AG09309 (cell line): Measurements from ENCODE around the gene SEMG2.

Experiments used
- DNase-seq: peaks from one replicate; pipeline ENCODE4 v3.0.0-alpha.2; 2010; ENCODE audit warnings: low read depth
- H3K4me3 ChIP-seq: 2 replicates; pipeline ENCODE4 v1.5.1; 2011; ENCODE audit warnings: mild to moderate bottlenecking, low read depth, low read length, moderate library complexity; ENCODE audit not compliant: control insufficient read depth
- CTCF ChIP-seq: IDR thresholded peaks from 2 replicates; pipeline ENCODE4 v1.5.1; 2011; ENCODE audit warnings: mild to moderate bottlenecking, low read depth, low read length, inconsistent platforms; ENCODE audit not compliant: insufficient read depth, control insufficient read depth; ENCODE audit errors: missing control alignments

SEMG2 gene

GRCh38 chr20:45223136-45223535 is 2.0 kb downstream of the SEMG2 start:
- no peak for TF ChIP-seq CTCF
- DNase-seq, result no peak
- H3K4me3 ChIP-seq, result no peak overlapping the region

GRCh38 chr20:45226287-45226686 is 5.1 kb downstream of the SEMG2 start:
- TF ChIP-seq CTCF, result no peak
- DNase-seq, result no peak
- no peak overlapping the region for H3K4me3 ChIP-seq

GRCh38 chr20:45229264-45230056 is 8.3 kb downstream of the SEMG2 start:
- no peak for DNase-seq
- H3K4me3 ChIP-seq, result no peak overlapping the region
- TF ChIP-seq CTCF, result peak; percentile 42

DNA sequence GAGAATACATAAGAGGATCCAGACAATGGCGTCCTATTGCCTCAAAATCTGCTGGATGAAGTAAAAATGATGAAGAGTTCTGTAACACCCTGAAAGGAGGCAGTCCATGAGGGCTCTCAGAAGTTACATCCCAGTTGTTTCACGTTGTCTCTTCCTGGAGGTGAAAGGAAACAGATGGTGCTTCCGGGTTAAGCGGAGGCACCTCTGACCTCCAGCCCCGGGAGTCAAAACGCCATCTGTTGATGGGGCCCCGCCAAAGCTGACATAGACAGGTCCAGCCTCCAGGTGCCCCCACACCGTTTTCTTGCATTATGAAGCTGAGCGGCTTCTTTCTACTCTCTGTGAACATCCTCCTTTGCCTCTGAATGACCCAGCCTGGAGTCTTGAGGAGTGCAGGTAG is 9.5 kb downstream of the SEMG2 start:
- DNase-seq, result no peak
- no peak for TF ChIP-seq CTCF

DNA sequence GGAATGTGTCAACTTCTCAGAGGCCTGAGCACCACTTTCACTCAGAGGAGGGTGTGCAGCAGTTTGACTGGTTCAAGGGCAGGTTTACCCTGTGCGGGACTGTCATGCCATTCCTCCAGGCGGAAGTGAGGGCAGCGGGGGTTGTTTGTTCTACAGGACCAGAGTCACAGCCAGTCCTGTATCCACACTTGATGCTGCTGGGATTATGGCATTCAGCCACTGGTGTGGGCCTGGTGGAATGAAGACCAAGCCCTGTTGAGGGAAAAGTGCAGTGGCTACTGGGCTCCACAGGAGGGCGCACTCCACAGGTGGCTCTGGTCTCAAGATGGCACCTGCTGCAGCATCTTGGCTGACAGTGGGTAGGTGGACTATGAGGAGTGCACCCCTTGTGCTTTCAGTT is 14.8 kb downstream of the SEMG2 start:
- DNase-seq, result no peak
- H3K4me3 ChIP-seq, result no peak overlapping the region
- peak; percentile 37 for TF ChIP-seq CTCF

More for the DNA sequence above, 9.5 kb downstream of the SEMG2 start:
- no peak overlapping the region for H3K4me3 ChIP-seq

- TF ChIP-seq CTCF, result no peak
- no peak for DNase-seq
Observed at GRCh38 chr20:45238139-45238538, 17.0 kb downstream of the SEMG2 start.

GRCh38 chr20:45246109-45246508 is 24.9 kb downstream of the SEMG2 start:
- no peak for DNase-seq
- TF ChIP-seq CTCF, result no peak
- no peak overlapping the region for H3K4me3 ChIP-seq

More at GRCh38 chr20:45238139-45238538, 17.0 kb downstream of the SEMG2 start:
- H3K4me3 ChIP-seq, result no peak overlapping the region
